Myocyte (in vitro differentiated cells): ENCODE measurements around the gene CA6. TPM values are rescaled to one million over a fixed set of nuclear protein-coding genes. Genes with fewer than 3 reads are reported as not detected.
A peak's percentile ranks its signal among the peaks of the same experiment; 100 is the strongest.
"Not testable (repeated sequence)": the region's sequence is repeated elsewhere in the genome, so short reads cannot be mapped to it uniquely, and the experiment has no call there.

Experiments
- DNase-seq: peaks from one replicate; pipeline ENCODE4 v3.0.0-alpha.2; 2012; ENCODE audit warnings: low read depth
- total RNA-seq: library from RNA; depleted of rRNA; stranded (reverse); fragments of >200 nt; gene quantifications from 2 replicates; pipeline ENCODE4 v1.2.3, GENCODE V29; 2014

Gene CA6
- total RNA-seq, 1 donor from 2014 or later, result not detected

DNA sequence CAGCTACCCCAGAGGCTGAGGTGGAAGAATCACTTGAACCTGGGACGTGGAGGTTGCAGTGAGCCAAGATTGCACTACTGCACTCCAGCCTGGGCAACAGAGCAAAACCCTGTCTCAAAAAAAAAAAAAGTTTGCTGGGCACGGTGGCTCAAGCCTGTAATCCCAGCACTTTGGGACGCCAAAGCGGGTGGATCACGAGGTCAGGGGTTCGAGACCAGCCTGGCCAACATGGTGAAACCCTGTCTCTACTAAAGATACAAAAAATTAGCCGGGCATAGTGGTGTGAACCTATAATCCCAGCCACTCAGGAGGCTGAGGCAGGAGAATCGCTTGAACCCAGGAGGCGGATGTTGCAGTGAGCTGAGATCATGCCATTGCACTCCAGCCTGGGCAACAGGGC lies 23.2 kb downstream of the CA6 start:
- DNase-seq, result not testable (repeated sequence)

DNA sequence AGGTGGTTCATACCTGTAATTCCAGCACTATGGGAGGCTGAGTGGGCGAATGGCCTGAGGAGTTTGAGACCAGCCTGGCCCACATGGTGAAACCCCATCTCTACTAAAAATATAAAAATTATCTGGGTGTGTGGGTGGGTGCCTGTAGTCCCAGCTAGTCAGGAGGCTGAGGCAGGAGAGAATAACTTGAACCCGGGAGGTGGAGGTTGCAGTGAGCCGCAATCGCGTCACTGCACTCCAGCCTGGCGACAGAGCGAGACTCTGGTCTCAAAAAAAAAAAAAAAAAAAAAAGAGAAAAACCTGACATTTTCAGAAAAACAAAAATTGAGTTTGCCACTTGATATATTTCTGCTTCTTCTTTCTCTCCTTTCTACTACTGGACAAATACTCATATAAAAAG lies 24.3 kb downstream of the CA6 start:
- no peak for DNase-seq

DNA sequence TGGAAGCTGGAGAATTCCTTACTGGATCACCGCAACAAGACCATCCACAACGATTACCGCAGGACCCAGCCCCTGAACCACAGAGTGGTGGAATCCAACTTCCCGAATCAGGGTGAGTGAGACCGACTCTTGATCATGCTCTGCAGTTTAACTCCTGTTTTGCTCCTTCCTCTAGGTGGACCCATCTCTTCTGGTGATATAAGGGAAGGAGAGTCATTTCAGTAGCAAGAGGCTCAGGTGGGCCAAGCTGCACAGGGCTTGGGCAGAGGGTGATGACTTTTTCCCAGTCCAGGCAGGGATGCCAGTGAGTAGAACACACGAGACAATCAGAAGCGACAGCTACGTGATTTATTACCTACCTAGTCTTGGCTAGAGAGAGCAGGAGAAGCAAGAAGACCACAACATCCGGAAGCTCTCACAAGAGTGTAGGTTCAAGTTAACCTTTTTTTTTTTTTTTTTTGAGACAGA lies 25.2 kb downstream of the CA6 start:
- no peak for DNase-seq

DNA sequence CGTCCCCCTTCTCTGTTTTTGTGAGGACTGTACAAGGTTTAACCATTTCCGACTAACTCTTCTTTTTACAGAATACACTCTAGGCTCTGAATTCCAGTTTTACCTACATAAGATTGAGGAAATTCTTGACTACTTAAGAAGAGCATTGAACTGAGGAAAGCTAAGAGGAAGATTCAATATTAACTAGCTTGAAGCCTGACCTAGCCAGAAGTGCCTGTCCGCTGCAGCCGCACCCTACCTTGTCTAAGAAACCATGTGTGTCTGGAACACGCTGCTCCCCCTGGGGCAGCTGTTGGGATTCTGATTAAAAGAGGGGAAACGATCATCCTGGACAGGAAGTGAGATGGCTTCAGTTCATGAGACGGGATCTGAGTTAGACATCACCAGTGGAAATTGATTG lies 28.9 kb downstream of the CA6 start:
- no peak for DNase-seq

DNA sequence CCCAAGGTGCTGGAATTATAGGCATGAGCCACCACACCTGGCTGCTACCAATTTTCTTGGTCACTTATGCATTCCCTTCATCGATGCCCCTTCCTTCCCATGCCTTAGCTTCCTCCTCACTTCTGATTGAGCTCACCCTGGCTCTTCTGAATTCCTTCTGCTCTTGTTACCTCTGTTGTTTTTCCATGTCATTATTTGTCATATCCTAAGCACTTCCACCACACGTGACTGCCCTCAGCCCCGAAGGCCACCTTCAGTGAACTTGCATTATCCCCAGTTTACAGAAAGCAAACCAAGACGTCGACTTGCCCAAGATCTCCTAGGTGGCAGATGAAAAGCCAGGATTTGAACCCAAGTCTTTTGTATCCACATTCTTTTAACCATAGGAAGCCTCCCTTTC lies 30.7 kb downstream of the CA6 start:
- no peak for DNase-seq

DNA sequence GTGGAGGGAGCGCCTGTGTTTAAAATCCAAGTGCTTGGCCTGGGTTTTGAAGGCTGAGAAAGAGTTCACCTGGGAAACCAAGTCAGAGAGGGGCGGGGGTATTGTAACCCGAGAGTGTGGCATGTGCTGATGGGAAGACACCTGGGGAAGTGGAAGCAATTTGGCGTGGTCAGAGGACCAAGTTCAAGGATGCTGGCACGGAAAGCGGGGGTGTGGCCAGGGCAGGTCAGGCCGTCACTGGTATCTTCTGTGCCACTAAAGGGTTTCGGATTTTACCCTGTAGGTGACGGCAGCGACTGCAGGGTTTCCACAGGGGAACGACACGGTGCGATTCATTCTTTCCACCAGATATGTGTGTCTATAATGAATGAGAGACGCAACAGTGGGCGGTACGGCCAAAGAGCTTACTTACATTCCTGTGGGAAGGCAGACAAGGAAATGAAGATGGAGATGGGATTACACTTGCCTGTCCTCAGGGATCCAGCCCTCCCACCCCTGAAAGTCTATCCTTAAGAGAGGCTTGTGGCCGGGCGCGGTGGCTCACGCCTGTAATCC lies 31.3 kb downstream of the CA6 start:
- DNase-seq, result no peak

DNA sequence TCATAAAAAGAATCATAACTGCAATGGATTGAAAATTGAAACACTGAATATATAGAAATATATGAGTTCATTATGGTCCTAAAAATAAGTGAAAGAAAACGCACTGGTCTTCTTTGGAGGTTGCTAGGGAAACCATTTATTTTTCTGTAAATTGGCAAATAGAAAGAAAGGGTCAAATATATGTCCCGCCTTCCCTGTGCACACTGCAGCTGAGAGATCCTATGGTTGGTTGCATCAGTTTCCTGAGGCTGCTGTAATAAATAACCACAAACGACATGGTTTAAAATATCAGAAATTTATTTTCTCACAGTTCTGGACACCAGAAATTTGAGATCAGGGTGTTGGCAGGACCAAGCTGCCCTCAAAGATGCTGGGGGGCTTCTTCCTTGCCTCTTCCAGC lies 35.0 kb downstream of the CA6 start:
- DNase-seq, result no peak

DNA sequence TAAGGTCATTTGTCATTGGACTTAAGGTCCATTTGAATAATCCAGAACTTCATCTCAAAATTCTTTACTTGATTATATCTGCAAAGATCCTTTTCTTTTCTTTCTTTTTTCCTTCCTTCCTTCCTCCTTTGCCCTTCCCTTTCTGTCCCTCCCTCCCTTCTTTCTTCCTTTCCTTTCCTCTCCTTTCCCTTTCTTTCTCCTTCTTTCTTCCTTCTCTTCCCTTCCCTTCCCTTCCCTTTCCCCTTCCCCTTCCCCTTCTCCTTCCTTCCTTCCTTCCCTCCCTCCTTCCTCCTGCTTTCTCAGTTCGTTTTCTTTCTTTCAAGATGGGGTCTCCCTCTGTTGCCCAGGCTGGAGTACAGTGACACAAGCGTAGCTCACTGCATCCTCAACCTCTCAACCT lies 35.5 kb downstream of the CA6 start:
- DNase-seq, result no peak

DNA sequence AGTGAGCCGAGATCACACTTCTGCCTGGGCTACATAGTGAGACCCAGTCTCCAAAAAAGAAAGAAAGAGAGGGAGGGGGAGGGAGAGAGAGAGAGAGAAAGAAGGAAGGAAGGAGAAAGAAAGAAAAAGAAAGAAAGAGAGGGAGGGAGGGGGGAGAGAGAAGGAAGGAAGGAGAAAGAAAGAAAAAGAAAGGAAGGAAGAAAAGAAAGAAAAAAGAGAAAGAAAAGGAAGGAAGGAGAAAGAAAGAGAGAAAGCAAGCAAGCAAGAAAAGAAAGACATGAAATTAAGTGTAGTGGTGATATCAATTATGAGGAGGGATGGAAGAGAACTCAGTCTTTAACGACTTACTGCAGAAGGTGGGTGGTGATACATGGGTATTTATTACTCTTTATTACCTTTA lies 38.5 kb downstream of the CA6 start:
- no peak for DNase-seq

DNA sequence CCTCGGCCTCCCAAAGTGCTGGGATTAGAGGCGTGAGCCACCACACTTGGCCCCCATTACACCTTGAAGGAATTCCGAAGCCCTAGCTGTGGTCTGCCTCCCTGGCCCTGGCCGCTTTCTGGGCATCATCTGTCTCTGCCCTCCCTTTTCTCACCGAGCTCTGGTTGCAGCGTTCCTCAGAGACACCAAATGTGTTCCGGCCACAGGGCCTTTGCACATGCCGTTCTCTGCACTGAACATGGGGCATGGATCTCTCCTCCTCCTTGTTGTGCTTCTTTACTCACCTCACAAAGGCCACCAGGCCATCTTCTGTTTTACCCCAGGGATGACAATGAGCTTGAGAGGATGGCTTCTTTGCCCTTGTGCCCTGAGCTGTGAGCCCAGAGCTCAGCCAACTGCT lies 39.3 kb downstream of the CA6 start:
- no peak for DNase-seq

DNA sequence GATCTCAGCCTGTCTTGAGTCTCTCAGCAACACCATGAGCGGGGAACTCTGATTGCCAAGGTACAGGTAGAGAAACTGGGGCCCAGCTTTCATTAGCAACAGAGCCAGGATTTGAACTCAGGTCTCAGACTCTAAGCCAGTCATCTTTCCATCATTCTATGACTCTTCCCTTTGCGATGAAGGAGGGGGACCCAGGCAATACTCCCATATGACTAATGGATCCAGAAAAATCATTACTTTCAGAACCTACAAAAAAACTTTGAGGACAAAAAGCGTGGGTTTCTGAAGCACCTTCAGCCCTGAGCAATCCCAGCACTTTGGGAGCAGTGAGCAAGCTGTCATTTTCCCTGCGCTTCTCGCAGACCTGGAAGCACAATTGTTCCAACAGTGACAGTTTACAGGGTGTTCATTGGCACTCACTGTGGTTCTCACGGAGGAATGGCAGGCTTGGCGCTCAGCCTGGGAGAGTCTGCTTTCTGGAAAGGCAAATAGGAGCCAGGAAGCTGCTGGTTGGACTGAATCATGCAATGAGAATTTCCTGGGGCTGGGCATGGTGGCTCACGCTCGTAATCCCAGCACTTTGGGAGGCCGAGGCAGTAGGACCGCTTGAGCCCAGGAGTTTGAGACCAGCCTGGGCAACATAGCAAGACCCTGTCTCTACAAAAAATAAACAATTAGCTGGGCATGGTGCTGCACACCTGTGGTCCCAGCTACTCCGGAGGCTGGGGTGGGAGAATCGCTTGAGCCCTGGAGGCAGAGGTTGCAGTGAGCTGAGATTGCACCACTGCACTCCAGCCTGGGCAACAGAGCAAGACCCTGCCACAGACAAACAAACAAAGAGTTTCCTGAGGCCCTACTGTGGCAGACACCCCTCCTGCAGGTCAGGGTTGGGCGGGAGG lies 40.5 kb downstream of the CA6 start:
- DNase-seq, result peak; percentile 93

DNA sequence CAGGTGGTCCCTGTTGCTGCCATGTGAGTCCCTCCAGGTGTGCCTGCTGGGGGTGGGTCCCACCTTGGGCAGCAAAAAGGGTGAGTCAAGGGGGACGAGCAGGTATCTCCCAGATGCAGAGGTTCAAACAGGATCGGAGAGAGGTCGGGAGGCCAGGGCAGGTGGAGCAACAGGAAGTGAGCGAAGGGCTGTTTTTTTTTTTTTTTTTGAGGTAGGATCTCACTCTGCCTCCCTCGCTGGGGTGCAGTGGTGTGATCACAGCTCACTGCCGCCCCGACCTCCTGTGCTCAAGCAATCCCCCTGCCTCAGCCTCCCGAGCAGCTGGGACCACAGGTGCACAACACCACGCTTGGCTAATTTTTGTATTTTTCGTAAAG lies 41.1 kb downstream of the CA6 start:
- no peak for DNase-seq

DNA sequence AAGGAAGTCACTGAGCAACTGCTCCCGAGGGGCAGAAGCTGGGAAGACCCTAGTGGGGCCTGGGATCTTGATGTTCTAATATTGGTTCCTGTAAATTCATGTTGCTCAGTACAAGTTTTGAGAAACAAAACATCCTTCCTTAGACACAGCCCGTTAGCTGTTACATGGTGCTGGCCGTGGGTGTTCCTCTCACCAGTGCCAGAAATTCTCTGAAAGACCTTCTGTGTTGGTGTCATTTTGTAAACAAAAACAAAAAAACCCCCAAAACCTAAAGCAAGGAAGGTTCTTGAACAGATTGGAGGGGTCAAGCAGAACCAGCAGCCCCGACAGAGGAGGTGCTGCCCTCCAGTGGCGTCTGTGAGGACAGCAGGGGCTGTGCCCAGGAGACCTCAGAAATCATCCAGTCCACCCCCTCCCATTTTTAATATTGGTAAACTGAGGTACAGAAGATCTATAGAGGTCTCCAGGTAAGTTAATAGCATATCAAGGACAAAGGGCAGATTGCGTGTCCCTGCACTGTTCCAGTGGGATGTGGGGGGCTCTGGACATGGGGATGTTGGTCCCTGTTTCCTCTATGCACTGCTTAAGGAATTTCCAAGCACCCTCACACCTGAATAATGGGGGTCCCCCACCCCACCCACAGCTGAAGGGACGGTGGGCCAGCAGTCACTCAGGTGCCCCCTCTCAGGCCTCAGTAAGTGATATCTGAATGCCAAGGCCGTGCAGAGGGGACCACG lies 42.4 kb downstream of the CA6 start:
- peak; percentile 52 for DNase-seq

DNA sequence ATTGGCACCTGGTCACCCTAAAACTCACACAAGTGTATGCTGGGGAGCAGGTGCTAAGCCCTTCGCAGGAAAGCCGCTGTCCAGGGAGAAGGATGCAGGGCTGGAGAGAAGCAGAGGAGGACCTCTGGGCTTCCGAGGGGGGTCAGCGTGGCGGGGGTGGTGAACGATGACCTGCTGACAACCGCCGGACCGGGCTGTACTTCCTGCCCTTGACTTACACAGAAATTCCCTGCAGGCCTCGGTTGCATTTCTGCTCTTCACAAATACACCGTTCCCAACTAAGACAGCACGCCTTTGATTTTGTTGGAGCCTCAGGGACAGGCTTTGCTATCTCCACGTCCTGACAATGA lies 42.9 kb downstream of the CA6 start:
- DNase-seq, result no peak

DNA sequence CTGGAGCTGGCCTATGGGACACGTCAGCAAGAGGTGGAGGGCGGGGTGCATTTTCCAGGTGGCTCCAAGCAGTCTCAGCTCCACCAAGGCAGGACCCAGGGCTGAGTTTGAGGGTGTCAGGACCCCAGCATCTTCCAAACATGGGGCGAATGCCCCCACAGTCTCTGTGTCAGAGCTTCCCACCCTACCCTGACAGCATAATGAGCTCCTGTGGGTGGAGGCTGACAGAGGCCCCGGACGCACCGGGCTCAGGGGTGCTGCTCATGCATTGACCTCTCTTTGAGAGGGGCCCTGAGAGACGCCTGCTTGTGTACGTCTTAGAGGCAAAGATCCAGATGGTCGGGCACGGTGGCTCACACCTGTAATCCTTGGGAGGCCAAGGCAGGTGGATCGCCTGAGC lies 43.4 kb downstream of the CA6 start:
- DNase-seq, result no peak

DNA sequence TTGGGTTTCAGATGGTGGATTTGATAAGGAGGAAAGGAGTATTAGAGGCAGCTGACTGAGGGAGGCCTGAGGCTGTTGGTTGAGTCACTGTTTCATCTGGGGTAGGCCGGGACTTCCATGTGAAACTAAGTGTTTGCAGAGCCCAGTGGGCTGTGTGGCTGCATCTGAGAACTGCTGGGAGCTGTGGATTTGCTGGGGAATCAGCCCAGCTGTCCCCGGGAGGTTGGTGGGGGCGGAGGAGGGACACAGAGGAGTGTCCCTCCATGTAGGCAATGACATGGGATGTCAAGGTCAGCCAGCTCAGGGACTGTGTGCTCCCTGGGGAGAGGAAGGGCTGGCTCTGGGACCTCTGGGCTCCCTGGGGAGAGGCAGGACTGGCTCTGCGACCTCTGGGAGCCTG lies 44.2 kb downstream of the CA6 start:
- no peak for DNase-seq

DNA sequence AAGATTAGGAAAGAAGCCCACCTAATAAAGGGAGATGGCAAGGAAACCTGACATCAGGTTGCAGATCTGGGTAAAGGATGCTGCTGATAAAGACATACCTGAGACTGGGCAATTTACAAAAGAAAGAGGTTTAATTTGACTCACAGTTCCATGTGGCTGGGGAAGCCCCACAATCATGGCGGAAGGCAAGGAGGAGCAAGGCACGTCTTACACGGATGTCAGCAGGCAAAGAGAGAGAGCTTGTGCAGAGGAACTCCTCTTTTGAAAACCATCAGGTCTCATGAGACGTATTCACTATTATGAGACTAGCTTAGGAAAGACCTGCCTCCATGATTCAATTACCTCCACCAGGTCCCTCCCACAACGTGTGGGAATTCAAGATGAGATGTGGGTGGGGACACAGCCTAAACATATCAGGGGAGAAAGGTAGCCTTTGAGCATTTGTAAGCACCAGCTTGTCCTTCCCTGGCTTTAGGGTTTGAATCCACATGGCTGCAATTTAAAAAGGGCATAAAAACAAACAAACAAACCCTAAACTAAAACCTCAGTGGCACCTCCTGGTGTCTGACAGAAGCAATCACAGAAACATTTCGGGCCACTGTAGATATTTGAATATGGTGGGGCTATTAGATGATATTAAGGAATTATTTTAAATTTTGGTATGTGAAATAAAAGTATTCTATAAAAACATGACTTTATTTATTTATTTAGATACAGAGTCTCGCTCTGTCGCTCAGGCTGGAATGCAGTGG lies 47.4 kb downstream of the CA6 start:
- DNase-seq, result no peak

DNA sequence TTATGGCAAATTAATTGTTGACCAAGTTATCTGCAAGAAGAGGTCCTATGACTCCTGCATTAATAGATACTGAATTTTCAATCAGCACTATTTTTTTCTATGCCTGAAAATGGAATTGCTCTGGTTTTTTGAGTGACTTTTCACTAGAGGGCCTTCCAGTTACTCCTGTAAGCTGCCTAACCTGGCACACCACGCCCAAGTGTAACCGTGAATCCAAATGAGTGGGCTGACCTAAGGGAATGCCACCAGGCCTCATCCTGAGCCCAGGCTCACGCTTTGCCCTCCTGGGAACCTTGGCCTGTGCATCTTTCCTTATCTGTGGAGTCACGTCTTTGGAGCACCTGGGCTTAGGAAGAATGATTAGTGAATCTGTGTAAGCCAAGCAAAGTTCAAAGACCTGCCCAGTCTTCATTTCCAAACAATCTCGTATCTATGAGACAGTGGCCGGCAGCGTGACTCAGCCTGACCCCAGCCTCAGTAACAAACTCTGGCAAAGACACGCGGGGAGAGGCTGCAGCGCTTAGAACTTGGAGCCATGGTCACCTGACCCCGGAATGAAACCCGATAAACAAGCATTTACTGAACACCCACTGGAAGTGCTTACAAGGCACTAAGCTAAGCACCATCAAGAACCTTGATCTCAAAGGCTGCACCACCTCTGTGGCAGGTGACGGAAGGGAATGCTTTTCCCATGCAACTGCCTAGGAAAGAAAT lies 48.5 kb downstream of the CA6 start:
- DNase-seq, result not testable (repeated sequence)

DNA sequence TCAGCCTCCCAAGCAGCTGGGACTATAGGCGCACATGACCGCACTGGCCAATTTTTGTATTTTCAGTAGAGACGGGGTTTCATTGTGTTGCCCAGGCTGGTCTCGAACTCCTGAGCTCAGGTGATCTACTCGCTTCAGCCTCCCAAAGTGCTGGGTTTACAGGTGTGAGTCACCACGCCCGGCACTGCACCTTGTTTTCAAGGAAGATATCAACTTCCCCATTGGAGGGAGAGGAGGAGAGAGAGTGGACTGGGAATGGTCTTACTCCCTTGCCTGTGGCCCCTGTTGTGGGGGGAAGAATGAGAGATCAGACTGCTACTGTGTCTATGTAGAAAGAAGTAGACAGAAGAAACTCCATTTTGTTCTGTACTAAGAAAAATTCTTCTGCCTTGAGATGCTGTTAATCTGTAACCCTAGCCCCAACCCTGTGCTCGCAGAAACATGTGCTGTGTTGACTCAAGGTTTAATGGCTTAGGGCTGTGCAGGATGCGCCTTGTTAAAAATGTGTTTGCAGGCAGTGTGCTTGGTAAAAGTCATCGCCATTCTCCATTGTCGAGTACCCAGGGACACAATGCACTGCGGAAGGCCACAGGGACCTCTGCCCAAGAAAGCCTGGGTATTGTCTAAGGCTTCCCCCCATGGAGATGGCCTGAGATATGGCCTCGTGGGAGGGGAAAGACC lies 56.0 kb downstream of the CA6 start:
- DNase-seq, result not testable (repeated sequence)

DNA sequence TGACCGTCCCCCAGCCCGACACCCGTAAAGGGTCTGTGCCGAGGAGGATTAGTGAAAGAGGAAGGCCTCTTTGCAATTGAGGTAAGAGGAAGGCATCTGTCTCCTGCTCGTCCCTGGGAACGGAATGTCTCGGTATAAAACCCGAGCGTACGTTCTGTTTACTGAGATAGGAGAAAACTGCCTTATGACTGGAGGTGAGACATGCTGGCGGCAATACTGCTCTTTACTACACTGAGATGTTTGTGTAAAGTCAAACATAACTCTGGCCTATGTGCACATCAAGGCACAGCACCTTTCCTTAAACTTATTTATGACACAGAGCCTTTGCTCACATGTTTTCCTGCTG lies 56.5 kb downstream of the CA6 start:
- not testable (repeated sequence) for DNase-seq
